Activated CD4-positive, alpha-beta memory T cell treated with anti-CD3 and anti-CD28 coated beads, Interleukin-2, amount 10 ng/mL, durations not matched to agents 7 days and 5 days (primary cell): ENCODE results near the gene CIAO3. TPM values are rescaled to one million over a fixed set of nuclear protein-coding genes. Genes with fewer than 3 reads are reported as not detected.

Experiments
- total RNA-seq, 2 experiments: library from RNA; stranded (reverse); gene quantifications; one replicate each; pipeline ENCODE4 v1.2.3, GENCODE V29; 2021

The CIAO3 gene
- total RNA-seq, 2 experiments from 2014 or later, result 34.0 to 34.8 TPM

Other genes starting within 250 kb of the CIAO3 start
- gene CAPN15, start 213.3 kb downstream of the CIAO3 start, total RNA-seq, result 10 to 100 TPM; 91.7 to 93.4 TPM
- not detected for gene PRR35, start 180.6 kb downstream of the CIAO3 start, total RNA-seq
- gene NHLRC4, start 174.0 kb downstream of the CIAO3 start, total RNA-seq, result 1 to 10 TPM; 2.3 to 2.6 TPM
- gene PIGQ, start 171.0 kb downstream of the CIAO3 start, total RNA-seq, result 10 to 100 TPM; 33.7 to 35.1 TPM
- 10 to 100 TPM; 12.2 to 14.2 TPM for gene RAB40C, start 150.9 kb downstream of the CIAO3 start, total RNA-seq
- gene WFIKKN1, start 110.0 kb downstream of the CIAO3 start, total RNA-seq, result under 1 TPM; 0.10 to 0.13 TPM
- 10 to 100 TPM; 66.6 to 67.5 TPM for gene METTL26, start 104.7 kb downstream of the CIAO3 start, total RNA-seq
- gene MCRIP2, start 99.2 kb downstream of the CIAO3 start, total RNA-seq, result 10 to 100 TPM; 20.3 to 22.8 TPM
- gene WDR90, start 91.6 kb downstream of the CIAO3 start, total RNA-seq, result 10 to 100 TPM; 58.0 to 58.4 TPM
- gene RHOT2, start 72.9 kb downstream of the CIAO3 start, total RNA-seq, result 100 to 1,000 TPM; 140 to 141 TPM
- 1 to 10 TPM; 1.5 TPM for gene RHBDL1, start 65.3 kb downstream of the CIAO3 start, total RNA-seq
- 10 to 100 TPM; 63.9 to 78.3 TPM for gene STUB1, start 60.6 kb downstream of the CIAO3 start, total RNA-seq
- gene JMJD8, start 56.7 kb downstream of the CIAO3 start, total RNA-seq, result 10 to 100 TPM; 27.1 to 27.2 TPM
- 10 to 100 TPM; 18.1 to 18.7 TPM for gene WDR24, start 50.6 kb downstream of the CIAO3 start, total RNA-seq
- gene FBXL16, start 35.2 kb downstream of the CIAO3 start, total RNA-seq, result 10 to 100 TPM; 30.9 to 34.6 TPM
- gene METRN, start 25.9 kb downstream of the CIAO3 start, total RNA-seq, result 1 to 10 TPM; 4.4 to 6.2 TPM
- 1 to 10 TPM; 8.4 to 9.3 TPM for gene ANTKMT, start 19.9 kb downstream of the CIAO3 start, total RNA-seq
- gene CCDC78, start 14.6 kb downstream of the CIAO3 start, total RNA-seq, result 1 to 10 TPM; 1.9 to 2.3 TPM
- gene HAGHL, start 13.9 kb downstream of the CIAO3 start, total RNA-seq, result 1 to 10 TPM; 8.9 to 9.1 TPM
- gene MSLN, start 19.7 kb upstream of the CIAO3 start, total RNA-seq, result not detected
- 10 to 100 TPM; 22.2 to 22.3 TPM for gene RPUSD1, start 47.4 kb upstream of the CIAO3 start, total RNA-seq
- gene CHTF18, start 47.6 kb upstream of the CIAO3 start, total RNA-seq, result 10 to 100 TPM; 77.6 to 80.0 TPM
- gene GNG13, start 59.7 kb upstream of the CIAO3 start, total RNA-seq, result not detected
- gene LMF1, start 230.0 kb upstream of the CIAO3 start, total RNA-seq, result 10 to 100 TPM; 21.3 to 22.6 TPM
- under 1 TPM; 0.10 to 0.13 TPM for gene SOX8, start 240.8 kb upstream of the CIAO3 start, total RNA-seq